Measurements from ENCODE around the gene TXNRD3. TPM values are rescaled to one million over a fixed set of nuclear protein-coding genes. Genes with fewer than 3 reads are reported as not detected.

The TXNRD3 gene
- total RNA-seq (1 to 10 TPM; 6.2 to 6.4 TPM), polyA plus RNA-seq (1 to 10 TPM; 3.2 to 6.7 (median 5.0) TPM), total RNA-seq (5.9 to 12.1 (median 8.0) reads per million in 6 experiments)

- peak within 1 kb of the TSS; percentile 87 to 93 (median 92) for H3K4me3 Mint-ChIP-seq
- peak within 1 kb of the TSS; percentile 51 to 93 (median 73) for H3K27ac Mint-ChIP-seq
- POLR2A ChIA-PET: interaction anchor here (0.6 to 1.0 kb wide), 3 partner anchors 51 to 458 kb away, joined by 3 to 4 read pairs (median 3); no protein-coding TSS in a partner anchor
- no peaks in the 10 kb centered on the region for H3K36me3 Mint-ChIP-seq
- DNase-seq: peak; percentile 61 to 87 (median 76)
- peaks cover 3 to 15% (median 7%) of the 10 kb centered on the region in 4 donors for H3K4me1 Mint-ChIP-seq
- peak; percentile 91 to 94 for ATAC-seq
- H3K9me3 Mint-ChIP-seq: peaks cover 0 to 2% (median 0%) of the 10 kb centered on the region in 9 donors
- peaks cover 0 to 8% (median 3%) of the 10 kb centered on the region in 5 donors for H3K27me3 Mint-ChIP-seq
Observed at GRCh38 chr3:126654571-126655383, at the start of gene TXNRD3. TSS of gene TXNRD3 (minus strand) at chr3:126655124.

GRCh38 chr3:126703512-126704493 is 48.9 kb upstream of the TXNRD3 start, which contains the start of gene CHCHD6:
TSS of gene CHCHD6 (plus strand) at chr3:126704240. CDS start at chr3:126704313, 73 bp downstream.
- H3K27ac Mint-ChIP-seq: peak within 1 kb of the TSS; percentile 89 to 97 (median 94)
- peaks cover 4 to 20% (median 11%) of the 10 kb centered on the region in 5 donors for H3K27me3 Mint-ChIP-seq
- H3K4me1 Mint-ChIP-seq: peaks cover 18 to 28% (median 25%) of the 10 kb centered on the region in 4 donors
- POLR2A ChIA-PET: no interaction called here
- peaks cover 0 to 4% (median 0%) of the 10 kb centered on the region in 3 donors for H3K36me3 Mint-ChIP-seq
- ATAC-seq: peak; percentile 95
- DNase-seq: peak; percentile 92 to 98 (median 96)
- peak within 1 kb of the TSS; percentile 92 to 99 (median 98) for H3K4me3 Mint-ChIP-seq
- H3K9me3 Mint-ChIP-seq: no peaks in the 10 kb centered on the region

GRCh38 chr3:126699011-126699410 is 44.1 kb upstream of the TXNRD3 start:
- ATAC-seq: no peak
- H3K27me3 Mint-ChIP-seq: peaks cover 25 to 55% (median 29%) of the 10 kb centered on the region in 5 donors
- POLR2A ChIA-PET: no interaction called here

GRCh38 chr3:126696701-126697267 is 41.9 kb upstream of the TXNRD3 start:
- DNase-seq (no peak), ATAC-seq (no peak)
- Mint-ChIP-seq H3K4me3 (no peak overlapping the region), H3K36me3 (no peaks in the 10 kb centered on the region), H3K9me3 (no peaks in the 10 kb centered on the region), H3K4me1 (no peaks in the 10 kb centered on the region), H3K27me3 (peaks cover 25 to 75% (median 43%) of the 10 kb centered on the region in 5 donors), H3K27ac (no peak overlapping the region)
- POLR2A ChIA-PET: no interaction called here

More at GRCh38 chr3:126699011-126699410, 44.1 kb upstream of the TXNRD3 start:
- no peaks in the 10 kb centered on the region for H3K36me3 Mint-ChIP-seq
- H3K27ac Mint-ChIP-seq: no peak overlapping the region
- H3K4me3 Mint-ChIP-seq: no peak overlapping the region
- H3K4me1 Mint-ChIP-seq: peaks cover 7 to 9% (median 8%) of the 10 kb centered on the region in 4 donors
- no peak for DNase-seq
- H3K9me3 Mint-ChIP-seq: no peaks in the 10 kb centered on the region

- ATAC-seq: no peak
- H3K27me3 Mint-ChIP-seq: peaks cover 23 to 60% (median 41%) of the 10 kb centered on the region in 5 donors
Observed at GRCh38 chr3:126693921-126694320, 39.0 kb upstream of the TXNRD3 start.

GRCh38 chr3:126692858-126693257 is 37.9 kb upstream of the TXNRD3 start:
- DNase-seq: no peak
- H3K9me3 Mint-ChIP-seq: no peaks in the 10 kb centered on the region
- ATAC-seq: no peak
- H3K27ac Mint-ChIP-seq: no peak overlapping the region
- H3K27me3 Mint-ChIP-seq: peaks cover 21 to 51% (median 39%) of the 10 kb centered on the region in 5 donors
- POLR2A ChIA-PET: no interaction called here
- no peaks in the 10 kb centered on the region for H3K4me1 Mint-ChIP-seq
- H3K4me3 Mint-ChIP-seq: no peak overlapping the region
- H3K36me3 Mint-ChIP-seq: no peaks in the 10 kb centered on the region

More at GRCh38 chr3:126693921-126694320, 39.0 kb upstream of the TXNRD3 start:
- no peak overlapping the region for H3K27ac Mint-ChIP-seq
- H3K36me3 Mint-ChIP-seq: no peaks in the 10 kb centered on the region
- no peak overlapping the region for H3K4me3 Mint-ChIP-seq
- no peaks in the 10 kb centered on the region for H3K9me3 Mint-ChIP-seq
- DNase-seq: no peak
- POLR2A ChIA-PET: no interaction called here
- no peaks in the 10 kb centered on the region for H3K4me1 Mint-ChIP-seq

GRCh38 chr3:126691765-126692164 is 36.8 kb upstream of the TXNRD3 start:
- no peaks in the 10 kb centered on the region for H3K4me1 Mint-ChIP-seq
- no peak overlapping the region for H3K4me3 Mint-ChIP-seq
- no peaks in the 10 kb centered on the region for H3K36me3 Mint-ChIP-seq
- POLR2A ChIA-PET: no interaction called here
- no peak for ATAC-seq
- peaks cover 16 to 46% (median 35%) of the 10 kb centered on the region in 5 donors for H3K27me3 Mint-ChIP-seq
- no peaks in the 10 kb centered on the region for H3K9me3 Mint-ChIP-seq
- H3K27ac Mint-ChIP-seq: no peak overlapping the region
- DNase-seq: no peak

GRCh38 chr3:126685493-126685892 is 30.6 kb upstream of the TXNRD3 start:
- H3K27me3 Mint-ChIP-seq: peaks cover 0 to 9% (median 0%) of the 10 kb centered on the region in 5 donors
- no peak overlapping the region for H3K4me3 Mint-ChIP-seq
- no peaks in the 10 kb centered on the region for H3K4me1 Mint-ChIP-seq
- DNase-seq: no peak
- H3K27ac Mint-ChIP-seq: no peak overlapping the region
- POLR2A ChIA-PET: no interaction called here
- ATAC-seq: no peak
- H3K9me3 Mint-ChIP-seq: no peaks in the 10 kb centered on the region
- no peaks in the 10 kb centered on the region for H3K36me3 Mint-ChIP-seq

GRCh38 chr3:126685021-126685420 is 30.1 kb upstream of the TXNRD3 start:
- Mint-ChIP-seq H3K9me3 (no peaks in the 10 kb centered on the region), H3K4me3 (no peak overlapping the region), H3K36me3 (no peaks in the 10 kb centered on the region), H3K4me1 (no peaks in the 10 kb centered on the region), H3K27me3 (peaks cover 0 to 9% (median 0%) of the 10 kb centered on the region in 5 donors), H3K27ac (no peak overlapping the region)
- ATAC-seq (no peak), DNase-seq (no peak)
- POLR2A ChIA-PET: no interaction called here

- Mint-ChIP-seq H3K27me3 (peaks cover 0 to 7% (median 2%) of the 10 kb centered on the region in 5 donors), H3K27ac (peak overlapping the region in 1 of 10 donors; percentile 16), H3K4me1 (peaks cover 0 to 3% (median 0%) of the 10 kb centered on the region in 4 donors), H3K4me3 (no peak overlapping the region), H3K36me3 (no peaks in the 10 kb centered on the region), H3K9me3 (no peaks in the 10 kb centered on the region)
- DNase-seq (no peak), ATAC-seq (no peak)
- POLR2A ChIA-PET: no interaction called here
Observed at GRCh38 chr3:126684218-126684751, 29.4 kb upstream of the TXNRD3 start.

GRCh38 chr3:126683069-126683468 is 28.1 kb upstream of the TXNRD3 start:
- POLR2A ChIA-PET: interaction anchor here (0.6 kb wide), 1 partner anchor 752 kb away, joined by 3 read pairs; no protein-coding TSS in a partner anchor
- Mint-ChIP-seq H3K36me3 (no peaks in the 10 kb centered on the region), H3K4me1 (peaks cover 4 to 8% (median 6%) of the 10 kb centered on the region in 4 donors), H3K9me3 (no peaks in the 10 kb centered on the region), H3K27ac (no peak overlapping the region), H3K27me3 (peaks cover 0 to 13% (median 6%) of the 10 kb centered on the region in 5 donors), H3K4me3 (no peak overlapping the region)
- DNase-seq (no peak), ATAC-seq (no peak)

GRCh38 chr3:126682009-126682408 is 27.1 kb upstream of the TXNRD3 start:
- no peak overlapping the region for H3K4me3 Mint-ChIP-seq
- no peaks in the 10 kb centered on the region for H3K36me3 Mint-ChIP-seq
- peaks cover 0 to 17% (median 6%) of the 10 kb centered on the region in 5 donors for H3K27me3 Mint-ChIP-seq
- DNase-seq (no peak), ATAC-seq (no peak)
- POLR2A ChIA-PET: no interaction called here
- H3K4me1 Mint-ChIP-seq: peaks cover 4 to 8% (median 6%) of the 10 kb centered on the region in 4 donors
- H3K9me3 Mint-ChIP-seq: no peaks in the 10 kb centered on the region
- no peak overlapping the region for H3K27ac Mint-ChIP-seq

All from naive thymus-derived CD8-positive, alpha-beta T cell (primary cell).